Thyroid gland (tissue), 4 donors: Measurements from ENCODE around the gene C10orf90.

Experiments used
- POLR2A ChIP-seq, 2 donors: fragments of 450-650 bp; IDR thresholded peaks; one replicate each; pipeline ENCODE4 v1.6.1; 2017; ENCODE audit warnings: antibody characterized with exemption in 2 of 2, mild to moderate bottlenecking in 2 of 2, moderate library complexity in 1 of 2
- TF ChIP-seq, protein P1 (sequence below), 6 experiments: fragments of 200-600 bp in 3 of 6; fragments of 450-650 bp in 3 of 6; sonication (generic) in 3 of 6; IDR thresholded peaks; one replicate each; pipeline ENCODE4 v1.5.1; 2016 to 2019; ENCODE audit warnings: antibody characterized with exemption in 6 of 6, mild to moderate bottlenecking in 2 of 6, inconsistent platforms in 1 of 6, moderate library complexity in 1 of 6

DNA sequence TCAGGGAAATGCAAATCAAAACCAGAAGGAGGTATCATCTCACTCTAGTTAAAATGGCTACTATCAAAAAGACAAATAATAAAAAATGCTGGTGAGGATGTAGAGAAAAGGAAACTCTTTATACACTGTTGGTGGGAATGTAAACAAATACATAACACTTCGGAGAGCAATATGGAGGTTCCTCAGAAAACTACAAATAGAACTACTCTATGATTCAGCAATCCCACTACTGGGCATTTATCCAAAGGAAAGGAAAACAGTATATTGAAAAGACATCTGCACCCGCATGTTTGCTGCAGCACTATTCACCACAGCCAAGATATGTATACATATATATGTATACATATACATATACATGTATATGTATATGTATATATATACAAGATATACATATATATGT is 94.2 kb downstream of the C10orf90 start:
- TF ChIP-seq, protein P1, sequence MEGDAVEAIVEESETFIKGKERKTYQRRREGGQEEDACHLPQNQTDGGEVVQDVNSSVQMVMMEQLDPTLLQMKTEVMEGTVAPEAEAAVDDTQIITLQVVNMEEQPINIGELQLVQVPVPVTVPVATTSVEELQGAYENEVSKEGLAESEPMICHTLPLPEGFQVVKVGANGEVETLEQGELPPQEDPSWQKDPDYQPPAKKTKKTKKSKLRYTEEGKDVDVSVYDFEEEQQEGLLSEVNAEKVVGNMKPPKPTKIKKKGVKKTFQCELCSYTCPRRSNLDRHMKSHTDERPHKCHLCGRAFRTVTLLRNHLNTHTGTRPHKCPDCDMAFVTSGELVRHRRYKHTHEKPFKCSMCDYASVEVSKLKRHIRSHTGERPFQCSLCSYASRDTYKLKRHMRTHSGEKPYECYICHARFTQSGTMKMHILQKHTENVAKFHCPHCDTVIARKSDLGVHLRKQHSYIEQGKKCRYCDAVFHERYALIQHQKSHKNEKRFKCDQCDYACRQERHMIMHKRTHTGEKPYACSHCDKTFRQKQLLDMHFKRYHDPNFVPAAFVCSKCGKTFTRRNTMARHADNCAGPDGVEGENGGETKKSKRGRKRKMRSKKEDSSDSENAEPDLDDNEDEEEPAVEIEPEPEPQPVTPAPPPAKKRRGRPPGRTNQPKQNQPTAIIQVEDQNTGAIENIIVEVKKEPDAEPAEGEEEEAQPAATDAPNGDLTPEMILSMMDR (IDR thresholded peaks at IDR 0.05), result no peak
- TF ChIP-seq POLR2A (IDR thresholded peaks at IDR 0.05), result no peak
